HG03439 (cell line): Measurements from ENCODE around the gene NDUFA13.

ENCODE experiments used
- ATAC-seq: cut with Tn5 transposase; IDR thresholded peaks from one replicate; pipeline ENCODE4 v1.9.1; 2021; ENCODE audit warnings: mild to moderate bottlenecking, moderate library complexity; ENCODE audit not compliant: unreplicated experiment

The NDUFA13 gene

GRCh38 chr19:19531951-19532805, 16.2 kb downstream of the NDUFA13 start:
- no peak for ATAC-seq

- no peak for ATAC-seq
Observed at GRCh38 chr19:19532806-19533701, 17.0 kb downstream of the NDUFA13 start.

- ATAC-seq: no peak
Observed at GRCh38 chr19:19533841-19534240, 17.8 kb downstream of the NDUFA13 start.

DNA sequence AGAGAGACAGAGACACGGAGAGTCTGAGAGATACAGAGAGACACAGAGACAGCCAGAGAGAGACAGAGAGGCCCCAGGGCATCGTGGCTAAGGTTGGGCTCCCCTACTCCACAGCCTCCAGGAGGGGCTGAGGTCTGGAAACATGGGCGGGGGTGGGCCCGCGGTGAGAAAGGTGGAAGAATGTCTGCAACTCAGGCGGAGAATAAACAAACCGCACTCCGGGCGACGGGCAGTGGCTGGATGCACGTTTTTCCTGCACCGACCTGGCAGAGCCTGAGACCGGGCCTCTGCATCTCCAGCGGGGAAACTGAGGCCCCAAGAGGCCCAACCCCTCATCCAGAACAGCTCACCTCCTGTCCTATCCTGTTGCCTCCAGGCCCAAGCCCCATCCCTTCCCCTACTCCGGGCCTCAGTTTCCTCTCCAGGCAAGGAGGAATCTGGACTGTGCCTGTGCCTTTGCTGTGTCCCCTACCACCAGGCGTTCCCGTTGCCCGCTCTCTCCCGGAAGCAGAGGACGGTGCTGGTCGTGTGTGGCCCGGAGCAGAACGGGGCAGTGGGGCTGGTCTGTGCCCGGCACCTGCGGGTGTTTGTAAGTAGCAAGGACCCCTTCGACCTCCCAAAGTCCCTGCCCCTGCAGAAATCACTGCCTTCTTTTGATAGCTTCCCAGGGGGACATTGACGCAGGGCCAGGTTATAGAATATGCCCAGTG, 18.7 kb downstream of the NDUFA13 start:
- no peak for ATAC-seq

DNA sequence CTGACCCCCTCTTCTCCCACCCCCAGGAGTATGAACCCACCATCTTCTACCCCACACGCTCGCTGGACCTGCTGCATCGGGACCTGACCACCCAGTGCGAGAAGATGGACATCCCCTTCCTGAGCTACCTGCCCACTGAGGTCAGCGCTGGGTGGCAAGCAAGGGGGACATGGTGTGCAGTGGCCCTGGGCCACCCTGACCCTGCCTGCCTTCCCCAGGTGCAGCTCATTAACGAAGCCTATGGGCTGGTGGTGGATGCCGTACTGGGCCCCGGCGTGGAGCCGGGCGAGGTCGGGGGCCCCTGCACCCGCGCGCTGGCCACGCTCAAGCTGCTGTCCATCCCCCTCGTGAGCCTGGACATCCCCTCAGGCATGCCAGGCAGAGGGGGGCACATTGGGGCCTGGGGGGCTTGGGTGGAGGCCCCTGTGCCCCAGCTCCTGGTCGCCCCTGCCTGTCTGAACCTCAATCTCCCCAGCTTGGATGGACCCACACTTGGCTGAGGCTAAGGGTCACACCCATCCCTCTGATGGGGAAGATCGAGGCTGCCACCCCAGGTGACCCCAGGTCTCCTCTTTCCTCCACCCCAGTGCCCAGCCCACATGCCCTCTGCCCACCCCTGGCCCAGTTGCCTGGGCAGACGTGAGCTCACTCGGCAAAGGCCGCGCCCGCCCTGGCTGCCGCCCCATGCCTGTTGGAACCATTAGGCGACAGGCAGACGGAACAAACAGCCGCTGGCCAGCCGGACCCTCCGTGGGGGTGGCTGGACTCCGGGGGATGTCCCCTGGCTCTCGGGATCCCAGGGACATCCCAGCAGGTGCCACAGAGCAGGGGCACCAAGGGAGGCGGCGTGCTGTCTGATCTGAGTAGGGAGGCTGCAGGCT, 19.5 kb downstream of the NDUFA13 start:
- ATAC-seq: no peak

- no peak for ATAC-seq
Observed at GRCh38 chr19:19537075-19538048, 21.3 kb downstream of the NDUFA13 start.

- ATAC-seq: no peak
Observed at GRCh38 chr19:19538061-19538784, 22.2 kb downstream of the NDUFA13 start, which contains the start of gene CILP2. Gene CILP2, plus strand, starts transcription at chr19:19538265. Its CDS starts 85 bp downstream, at chr19:19538350.

DNA sequence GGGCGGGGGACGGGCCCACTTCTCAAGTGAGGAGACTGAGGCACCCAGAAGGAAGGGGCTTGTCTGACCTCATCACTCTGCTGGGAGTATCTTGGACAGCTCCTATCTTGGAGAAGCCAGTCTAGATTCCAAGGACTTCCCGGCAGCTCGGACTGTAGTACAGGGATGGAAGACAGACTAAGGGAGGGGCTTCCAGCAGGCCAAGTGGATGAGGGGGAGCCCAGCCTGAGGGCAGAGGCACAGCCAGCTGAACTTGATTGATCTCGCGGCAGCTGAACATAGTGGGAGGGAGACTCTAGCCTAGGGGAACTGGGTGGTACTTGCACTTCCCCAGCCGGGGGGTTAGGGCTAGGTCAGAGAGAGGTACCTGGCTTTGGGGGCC, 22.8 kb downstream of the NDUFA13 start:
- ATAC-seq: no peak

DNA sequence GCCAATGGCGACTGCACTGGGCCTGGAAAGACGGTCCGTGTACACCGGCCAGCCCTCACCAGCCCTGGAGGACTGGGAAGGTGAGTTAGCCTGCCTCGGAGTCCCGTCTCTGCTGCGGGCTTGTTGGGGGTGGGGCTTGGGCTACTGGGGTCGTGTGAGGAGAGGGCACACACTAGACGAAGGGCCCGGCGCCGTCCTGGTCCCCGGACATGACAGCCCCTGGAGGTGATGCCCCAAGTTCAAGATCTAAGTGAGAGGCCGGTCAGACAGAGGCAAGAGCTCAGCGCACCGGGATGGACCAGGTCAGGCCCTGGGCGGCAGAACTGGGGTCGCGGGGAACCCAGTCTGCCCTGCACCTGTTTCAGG, 23.7 kb downstream of the NDUFA13 start:
- ATAC-seq: no peak

DNA sequence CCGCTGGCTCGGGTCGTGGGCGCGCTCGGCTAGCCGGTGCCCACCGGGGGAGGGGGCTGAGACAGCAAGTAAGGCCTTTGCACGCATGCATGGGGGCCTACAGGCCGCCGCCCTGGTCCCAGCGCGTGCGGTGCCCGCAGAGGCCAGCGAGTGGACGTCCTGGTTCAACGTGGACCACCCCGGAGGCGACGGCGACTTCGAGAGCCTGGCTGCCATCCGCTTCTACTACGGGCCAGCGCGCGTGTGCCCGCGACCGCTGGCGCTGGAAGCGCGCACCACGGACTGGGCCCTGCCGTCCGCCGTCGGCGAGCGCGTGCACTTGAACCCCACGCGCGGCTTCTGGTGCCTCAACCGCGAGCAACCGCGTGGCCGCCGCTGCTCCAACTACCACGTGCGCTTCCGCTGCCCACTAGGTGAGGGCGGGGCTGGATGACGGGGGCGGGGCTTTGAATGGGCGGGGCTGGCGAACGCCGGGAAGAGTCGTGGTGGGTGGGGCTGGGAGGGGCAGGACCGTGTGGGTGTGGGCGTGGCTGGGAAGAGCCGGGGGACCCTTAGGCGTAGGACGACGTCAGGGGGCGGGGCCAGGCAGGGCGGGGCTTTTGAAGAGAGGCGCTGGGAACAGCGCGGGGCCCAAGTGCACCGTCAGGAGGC, 24.2 kb downstream of the NDUFA13 start:
- ATAC-seq: no peak

GRCh38 chr19:19540715-19541515, 24.9 kb downstream of the NDUFA13 start:
- ATAC-seq: no peak

GRCh38 chr19:19541616-19542015, 25.6 kb downstream of the NDUFA13 start:
- no peak for ATAC-seq

GRCh38 chr19:19542507-19542906, 26.5 kb downstream of the NDUFA13 start:
- ATAC-seq: no peak

- no peak for ATAC-seq
Observed at GRCh38 chr19:19543101-19543500, 27.1 kb downstream of the NDUFA13 start.

DNA sequence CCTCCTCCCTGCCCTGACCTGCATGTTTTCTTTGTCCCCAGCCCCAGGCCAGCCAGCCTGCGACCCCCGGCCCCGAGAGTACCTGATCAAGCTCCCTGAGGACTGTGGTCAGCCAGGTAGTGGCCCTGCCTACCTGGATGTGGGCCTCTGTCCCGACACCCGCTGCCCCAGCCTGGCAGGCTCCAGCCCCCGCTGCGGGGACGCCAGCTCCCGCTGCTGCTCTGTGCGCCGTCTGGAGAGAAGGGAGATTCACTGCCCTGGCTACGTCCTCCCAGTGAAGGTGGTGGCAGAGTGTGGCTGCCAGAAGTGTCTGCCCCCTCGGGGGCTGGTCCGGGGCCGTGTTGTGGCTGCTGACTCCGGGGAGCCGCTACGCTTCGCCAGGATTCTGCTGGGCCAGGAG, 27.6 kb downstream of the NDUFA13 start:
- ATAC-seq: no peak

GRCh38 chr19:19544257-19544953, 28.4 kb downstream of the NDUFA13 start:
- no peak for ATAC-seq
